Trophoblast cell (in vitro differentiated cells and primary cell): Measurements from ENCODE around the gene SLC4A4.
"Not testable (repeated sequence)": the region's sequence is repeated elsewhere in the genome, so short reads cannot be mapped to it uniquely, and the experiment has no call there.

Experiments
- DNase-seq, 2 donors: peaks; one replicate each; pipeline ENCODE4 v3.0.0-alpha.2; 2016
- H2AFZ ChIP-seq: 2 replicates; pipeline ENCODE4 v1.6.1; 2013; ENCODE audit warnings: low read length, moderate library complexity, mild to moderate bottlenecking; ENCODE audit not compliant: insufficient read depth, poor library complexity
- H2AK5ac ChIP-seq: 2 replicates; pipeline ENCODE4 v1.6.1; 2013; ENCODE audit warnings: mild to moderate bottlenecking, low read length
- H2BK120ac ChIP-seq: 2 replicates; pipeline ENCODE4 v1.6.1; 2013; ENCODE audit warnings: low read length, mild to moderate bottlenecking, moderate library complexity; ENCODE audit not compliant: insufficient read depth, poor library complexity
- H2BK12ac ChIP-seq: 2 replicates; pipeline ENCODE4 v1.6.1; 2013; ENCODE audit warnings: mild to moderate bottlenecking, low read length, moderate library complexity
- H2BK5ac ChIP-seq: 2 replicates; pipeline ENCODE4 v1.6.1; 2013; ENCODE audit warnings: low read length, low read depth, moderate library complexity, mild to moderate bottlenecking; ENCODE audit not compliant: poor library complexity
- H3K14ac ChIP-seq: 2 replicates; pipeline ENCODE4 v1.6.1; 2013; ENCODE audit warnings: mild to moderate bottlenecking, low read length
- H3K18ac ChIP-seq: 2 replicates; pipeline ENCODE4 v1.6.1; 2013; ENCODE audit warnings: mild to moderate bottlenecking, low read length
- H3K23ac ChIP-seq: 2 replicates; pipeline ENCODE4 v1.6.1; 2013; ENCODE audit warnings: low read length
- H3K27ac ChIP-seq: 2 replicates; pipeline ENCODE4 v1.5.1; 2013; ENCODE audit warnings: low read depth, mild to moderate bottlenecking, inconsistent platforms, low read length, moderate library complexity
- H3K27me3 ChIP-seq: 2 replicates; pipeline ENCODE4 v1.6.1; 2013; ENCODE audit warnings: inconsistent platforms, mild to moderate bottlenecking, low read length, moderate library complexity; ENCODE audit not compliant: insufficient read depth
- H3K36me3 ChIP-seq, 2 experiments: 1 replicate in 1 of 2; 2 replicates in 1 of 2; pipeline ENCODE4 v1.6.1; 2013; ENCODE audit warnings: low read length in 2 of 2, mild to moderate bottlenecking in 2 of 2, moderate library complexity in 1 of 2; ENCODE audit not compliant: insufficient read depth in 2 of 2, control insufficient read depth in 1 of 2
- H3K4ac ChIP-seq: 2 replicates; pipeline ENCODE4 v1.6.1; 2013; ENCODE audit warnings: low read depth, mild to moderate bottlenecking, low read length, moderate library complexity
- H3K4me1 ChIP-seq, 2 experiments: 1 replicate in 1 of 2; 2 replicates in 1 of 2; pipeline ENCODE4 v1.6.1; 2013; ENCODE audit warnings: low read length in 2 of 2, mild to moderate bottlenecking in 2 of 2, moderate library complexity in 1 of 2; ENCODE audit not compliant: insufficient read depth in 2 of 2, control insufficient read depth in 1 of 2
- H3K4me2 ChIP-seq: 2 replicates; pipeline ENCODE4 v1.6.1; 2013; ENCODE audit warnings: inconsistent platforms, mild to moderate bottlenecking, low read length, moderate library complexity
- H3K4me3 ChIP-seq: 2 replicates; pipeline ENCODE4 v1.5.1; 2013; ENCODE audit warnings: mild to moderate bottlenecking, low read depth, low read length, inconsistent platforms
- H3K79me1 ChIP-seq: one replicate; pipeline ENCODE4 v1.6.1; 2013; ENCODE audit warnings: low read length
- H3K79me2 ChIP-seq: 2 replicates; pipeline ENCODE4 v1.6.1; 2013; ENCODE audit warnings: low read length, mild to moderate bottlenecking; ENCODE audit not compliant: control insufficient read depth, insufficient read depth, poor library complexity
- H3K9ac ChIP-seq: 2 replicates; pipeline ENCODE4 v1.6.1; 2013; ENCODE audit warnings: mild to moderate bottlenecking, low read length
- H3K9me3 ChIP-seq: 2 replicates; pipeline ENCODE4 v1.6.1; 2013; ENCODE audit warnings: low read depth, mild to moderate bottlenecking, control low read depth, inconsistent platforms, low read length; ENCODE audit not compliant: insufficient read depth
- H4K12ac ChIP-seq: 2 replicates; pipeline ENCODE4 v1.6.1; 2013; ENCODE audit warnings: low read depth, mild to moderate bottlenecking, low read length, moderate library complexity
- H4K8ac ChIP-seq: 2 replicates; pipeline ENCODE4 v1.6.1; 2013; ENCODE audit warnings: low read depth, mild to moderate bottlenecking, low read length, moderate library complexity
- H4K91ac ChIP-seq: one replicate; pipeline ENCODE4 v1.6.1; 2013; ENCODE audit warnings: low read depth, mild to moderate bottlenecking, low read length, moderate library complexity
- WGBS: extraction: QIAGEN DNeasy Blood & Tissue Kit; methylation state at CpG from one replicate; pipeline ENCODE4 v1.1.7; 2013; ENCODE audit warnings: missing lambda C conversion rate; ENCODE audit not compliant: insufficient read length, insufficient coverage; ENCODE audit errors: extremely low coverage; 5-methylcytosine and 5-hydroxymethylcytosine counted together

The SLC4A4 gene

GRCh38 chr4:71405791-71406190 is 67.0 kb downstream of the SLC4A4 start:
- no peak overlapping the region for H2BK12ac ChIP-seq
- H2AK5ac ChIP-seq: no peak overlapping the region
- H4K91ac ChIP-seq: no peak overlapping the region
- H3K79me2 ChIP-seq: no peaks in the 10 kb centered on the region
- H3K18ac ChIP-seq: no peak overlapping the region
- no peaks in the 10 kb centered on the region for H3K4me1 ChIP-seq
- H2BK120ac ChIP-seq: no peak overlapping the region
- H3K9me3 ChIP-seq: peaks cover 3% of the 10 kb centered on the region
- no peak overlapping the region for H3K4me3 ChIP-seq
- H2BK5ac ChIP-seq: no peak overlapping the region
- H3K4me2 ChIP-seq: no peak overlapping the region
- H3K9ac ChIP-seq: no peak overlapping the region
- no peak overlapping the region for H3K23ac ChIP-seq
- no peaks in the 10 kb centered on the region for H3K79me1 ChIP-seq
- H3K27me3 ChIP-seq: no peaks in the 10 kb centered on the region
- no peaks in the 10 kb centered on the region for H3K36me3 ChIP-seq
- H4K12ac ChIP-seq: no peak overlapping the region
- no CpG with 5 or more reads among the region's 2 CpGs for WGBS
- H2AFZ ChIP-seq: no peak overlapping the region
- no peak overlapping the region for H3K4ac ChIP-seq
- no peak for DNase-seq
- no peak overlapping the region for H4K8ac ChIP-seq
- no peak overlapping the region for H3K14ac ChIP-seq
- H3K27ac ChIP-seq: no peak overlapping the region

- Histone ChIP-seq H2AFZ (no peak overlapping the region), H2BK5ac (no peak overlapping the region)
- no peak for DNase-seq
Observed at GRCh38 chr4:71406459-71406963, 67.7 kb downstream of the SLC4A4 start.

GRCh38 chr4:71408961-71409360 is 70.1 kb downstream of the SLC4A4 start:
- H4K91ac ChIP-seq, H2BK120ac ChIP-seq, H3K23ac ChIP-seq, H2AK5ac ChIP-seq, H3K79me1 ChIP-seq, H3K9ac ChIP-seq, DNase-seq, H3K79me2 ChIP-seq, H2AFZ ChIP-seq, H3K4ac ChIP-seq, H2BK12ac ChIP-seq, H3K4me3 ChIP-seq, H4K8ac ChIP-seq, H3K9me3 ChIP-seq, H3K14ac ChIP-seq, H3K27ac ChIP-seq, H2BK5ac ChIP-seq, H3K27me3 ChIP-seq, H3K4me1 ChIP-seq, H4K12ac ChIP-seq, H3K18ac ChIP-seq, H3K4me2 ChIP-seq, H3K36me3 ChIP-seq: not testable (repeated sequence)

More at GRCh38 chr4:71406459-71406963, 67.7 kb downstream of the SLC4A4 start:
- Histone ChIP-seq H2BK120ac (no peak overlapping the region), H3K4me1 (no peaks in the 10 kb centered on the region), H4K12ac (no peak overlapping the region), H3K27me3 (no peaks in the 10 kb centered on the region), H3K9me3 (peaks cover 3% of the 10 kb centered on the region), H3K9ac (no peak overlapping the region), H3K14ac (no peak overlapping the region), H2AK5ac (no peak overlapping the region), H2BK12ac (no peak overlapping the region), H3K4ac (no peak overlapping the region), H3K27ac (no peak overlapping the region), H3K4me3 (no peak overlapping the region), H3K18ac (no peak overlapping the region), H3K23ac (no peak overlapping the region), H4K8ac (no peak overlapping the region), H3K36me3 (no peaks in the 10 kb centered on the region), H3K79me1 (no peaks in the 10 kb centered on the region), H3K79me2 (no peaks in the 10 kb centered on the region), H3K4me2 (no peak overlapping the region), H4K91ac (no peak overlapping the region)
- no CpG with 5 or more reads among the region's 1 CpG for WGBS

GRCh38 chr4:71411981-71412380 is 73.2 kb downstream of the SLC4A4 start:
- H3K9ac ChIP-seq: no peak overlapping the region
- H3K27ac ChIP-seq: no peak overlapping the region
- no peak for DNase-seq
- H4K12ac ChIP-seq: no peak overlapping the region
- no peak overlapping the region for H3K4ac ChIP-seq
- peaks cover 3% of the 10 kb centered on the region for H3K9me3 ChIP-seq
- H3K4me2 ChIP-seq: no peak overlapping the region
- no peak overlapping the region for H4K91ac ChIP-seq
- H3K36me3 ChIP-seq: no peaks in the 10 kb centered on the region
- no peak overlapping the region for H3K18ac ChIP-seq
- H3K23ac ChIP-seq: no peak overlapping the region
- H3K79me2 ChIP-seq: no peaks in the 10 kb centered on the region
- no peak overlapping the region for H2AK5ac ChIP-seq
- H2BK120ac ChIP-seq: no peak overlapping the region
- no peak overlapping the region for H3K14ac ChIP-seq
- H3K79me1 ChIP-seq: no peaks in the 10 kb centered on the region
- no peak overlapping the region for H3K4me3 ChIP-seq
- no peak overlapping the region for H2AFZ ChIP-seq
- H2BK5ac ChIP-seq: no peak overlapping the region
- H3K27me3 ChIP-seq: no peaks in the 10 kb centered on the region
- H3K4me1 ChIP-seq: no peaks in the 10 kb centered on the region
- no peak overlapping the region for H2BK12ac ChIP-seq
- no peak overlapping the region for H4K8ac ChIP-seq
- WGBS: no CpG with 5 or more reads among the region's 2 CpGs
